HT-29 (cell line): ENCODE measurements around the gene SH3D19. TPM values are rescaled to one million over a fixed set of nuclear protein-coding genes. Genes with fewer than 3 reads are reported as not detected.

Experiments
- DNase-seq: peaks from one replicate; pipeline ENCODE4 v3.0.0-alpha.2; 2015; ENCODE audit warnings: low spot score
- total RNA-seq: library from RNA; depleted of rRNA; stranded (reverse); fragments of >200 nt; shearing (Covaris generic); gene quantifications from 2 replicates; pipeline ENCODE4 v1.2.3, GENCODE V29; 2014

Gene SH3D19
- total RNA-seq, 1 experiment from 2014 or later = 41.2 TPM

GRCh38 chr4:151228189-151229119, 97.0 kb downstream of the SH3D19 start:
- DNase-seq = no peak

- no peak for DNase-seq
These were observed 97.7 kb downstream of the SH3D19 start for GRCh38 chr4:151227731-151228130.

GRCh38 chr4:151227172-151227571, 98.2 kb downstream of the SH3D19 start:
- DNase-seq = no peak

- DNase-seq = no peak
These were observed 99.1 kb downstream of the SH3D19 start for GRCh38 chr4:151226004-151226932.

- DNase-seq = no peak
These were observed 101.9 kb downstream of the SH3D19 start for GRCh38 chr4:151223465-151223864.

GRCh38 chr4:151219948-151220347, 105.5 kb downstream of the SH3D19 start:
- DNase-seq = no peak

- no peak for DNase-seq
These were observed 106.3 kb downstream of the SH3D19 start for GRCh38 chr4:151219091-151219490.

- no peak for DNase-seq
These were observed 107.1 kb downstream of the SH3D19 start for GRCh38 chr4:151218343-151218742.

GRCh38 chr4:151217326-151217725, 108.1 kb downstream of the SH3D19 start:
- DNase-seq = no peak

GRCh38 chr4:151215295-151215694, 110.1 kb downstream of the SH3D19 start:
- no peak for DNase-seq

GRCh38 chr4:151207868-151208267, 117.5 kb downstream of the SH3D19 start:
- DNase-seq = no peak

GRCh38 chr4:151207186-151207585, 118.2 kb downstream of the SH3D19 start:
- no peak for DNase-seq

- DNase-seq = no peak
These were observed 119.0 kb downstream of the SH3D19 start for GRCh38 chr4:151206241-151207005.

GRCh38 chr4:151205722-151206121, 119.7 kb downstream of the SH3D19 start:
- no peak for DNase-seq

GRCh38 chr4:151204925-151205524, 120.4 kb downstream of the SH3D19 start:
- no peak for DNase-seq

- DNase-seq = no peak
These were observed 122.5 kb downstream of the SH3D19 start for GRCh38 chr4:151202851-151203455.

GRCh38 chr4:151202381-151202780, 123.0 kb downstream of the SH3D19 start:
- no peak for DNase-seq

GRCh38 chr4:151199319-151200190, 125.8 kb downstream of the SH3D19 start:
- no peak for DNase-seq

- DNase-seq = no peak
These were observed 126.7 kb downstream of the SH3D19 start for GRCh38 chr4:151198748-151199147.

- no peak for DNase-seq
These were observed 128.2 kb downstream of the SH3D19 start for GRCh38 chr4:151197247-151197646.
